ENCODE measurements around the gene SNAP91. TPM values are rescaled to one million over a fixed set of nuclear protein-coding genes. Genes with fewer than 3 reads are reported as not detected.

The SNAP91 gene
- total RNA-seq, 1 experiment from 2014 or later = 1.3 TPM

DNA sequence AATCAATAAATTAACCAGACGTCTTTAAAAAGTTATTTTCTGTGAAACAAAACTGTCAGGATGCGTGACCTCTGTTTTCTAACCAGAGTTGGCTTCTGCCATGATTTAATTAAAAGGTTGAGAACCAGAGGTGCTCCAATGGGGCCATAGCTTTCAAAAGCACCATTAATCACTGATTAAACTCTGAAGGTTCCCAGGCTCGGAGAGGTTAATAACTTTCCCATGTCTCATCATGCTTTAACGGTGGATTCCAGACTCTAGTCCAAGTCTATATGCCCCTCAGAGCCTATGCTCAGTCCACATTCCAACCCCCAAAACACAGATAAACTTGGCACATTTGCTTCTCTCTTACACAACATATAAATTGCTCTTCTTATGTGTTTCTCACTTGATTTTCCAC is 95.5 kb downstream of the SNAP91 start:
- Histone ChIP-seq H4K8ac (replicated peaks; ENCODE audit: insufficient read length, low read depth, low read length) (no peak overlapping the region), H3K18ac (ENCODE audit: insufficient read length, low read depth, low read length) (no peak overlapping the region), H3K4me2 (ENCODE audit: insufficient read depth, insufficient read length, low read length) (no peak overlapping the region), H2BK5ac (ENCODE audit: insufficient read length, low read length) (no peak overlapping the region), H3K9me3 (ENCODE audit: control insufficient read depth, low read depth, low read length) (no peaks in the 10 kb centered on the region), H2BK12ac (ENCODE audit: insufficient read length, low read depth, low read length) (no peak overlapping the region), H2AFZ (ENCODE audit: low read length) (no peak overlapping the region), H3T11ph (ENCODE audit: low read length) (no peak overlapping the region), H2BK120ac (ENCODE audit: low read depth, low read length, poor library complexity, severe bottlenecking) (no peak overlapping the region), H2BK20ac (ENCODE audit: low read depth, low read length, poor library complexity, severe bottlenecking) (no peak overlapping the region), H3K27me3 (ENCODE audit: insufficient read depth, low read length) (no peaks in the 10 kb centered on the region), H3K56ac (ENCODE audit: insufficient read length, low read depth, low read length) (no peak overlapping the region), H3K23me2 (ENCODE audit: insufficient read length, low read depth, low read length, poor library complexity, severe bottlenecking) (no peaks in the 10 kb centered on the region), H2BK15ac (ENCODE audit: low read depth, low read length) (no peak overlapping the region), H3K9ac (ENCODE audit: extremely low read depth, insufficient read length, low read length) (no peak overlapping the region), H3K4ac (ENCODE audit: low read depth, low read length) (no peak overlapping the region), H4K20me1 (ENCODE audit: control insufficient read depth, insufficient read depth, insufficient read length) (no peaks in the 10 kb centered on the region), H3K14ac (ENCODE audit: insufficient read depth, low read length) (no peak overlapping the region), H3K79me2 (ENCODE audit: insufficient read depth, low read length) (no peaks in the 10 kb centered on the region), H3K79me1 (ENCODE audit: insufficient read depth, low read depth, low read length, poor library complexity, severe bottlenecking) (no peaks in the 10 kb centered on the region), H4K91ac (ENCODE audit: insufficient read length, low read depth, low read length) (no peak overlapping the region), H3K4me1 (ENCODE audit: insufficient read depth, low read length) (no peaks in the 10 kb centered on the region), H2AK5ac (ENCODE audit: insufficient read length, low read length) (no peak overlapping the region), H3K23ac (ENCODE audit: insufficient read length, low read depth, low read length) (no peak overlapping the region), H4K5ac (ENCODE audit: insufficient read length, low read depth, low read length) (no peak overlapping the region), H3K27ac (ENCODE audit: insufficient read length, low read depth, low read length) (no peak overlapping the region)
- no peaks in the 10 kb centered on the region for H3K27me3 Mint-ChIP-seq (ENCODE audit: low read depth)
- no peak overlapping the region for H3K4me3 Mint-ChIP-seq
- H3K9me3 Mint-ChIP-seq = no peaks in the 10 kb centered on the region
- no peak overlapping the region for H3K27ac Mint-ChIP-seq
- TF ChIP-seq CTCF (conservative IDR thresholded peaks at IDR 0.05) = no peak
- H3K36me3 Mint-ChIP-seq (ENCODE audit: insufficient read depth in 1 of 3, low read depth in 3 of 3) = no peaks in the 10 kb centered on the region
- no CpG with 5 or more reads among the region's 4 CpGs for WGBS (ENCODE audit: extremely low coverage, insufficient read length, low lambda C conversion rate)
- no peaks in the 10 kb centered on the region for H3K4me1 Mint-ChIP-seq
- no peak for DNase-seq
